ENCODE data around the gene C7orf57.

The C7orf57 gene

GRCh38 chr7:48031111-48031510 is 4.2 kb upstream of the C7orf57 start:
- in situ Hi-C loops (cut with MboI; ENCODE audit: low pct_unique_long_range_greater_than_20kb, low sequenced_read_pairs, unreplicated experiment): no loop called here
- no peak for DNase-seq (ENCODE audit: low spot score)
- TF ChIP-seq CTCF (IDR thresholded peaks at IDR 0.05; ENCODE audit: extremely low read depth, insufficient read depth, missing control alignments): no peak

- DNase-seq (ENCODE audit: low spot score): no peak
- no peak for TF ChIP-seq CTCF (IDR thresholded peaks at IDR 0.05; ENCODE audit: extremely low read depth, insufficient read depth, missing control alignments)
- in situ Hi-C loops (cut with MboI; ENCODE audit: low pct_unique_long_range_greater_than_20kb, low sequenced_read_pairs, unreplicated experiment): no loop called here
These were observed 1.4 kb upstream of the C7orf57 start for GRCh38 chr7:48033922-48034321.

GRCh38 chr7:48035967-48036478 is 680 bp downstream of the C7orf57 start:
- in situ Hi-C loops (cut with MboI; ENCODE audit: low pct_unique_long_range_greater_than_20kb, low sequenced_read_pairs, unreplicated experiment): no loop called here
- TF ChIP-seq CTCF (IDR thresholded peaks at IDR 0.05; ENCODE audit: extremely low read depth, insufficient read depth, missing control alignments): no peak
- no peak for DNase-seq (ENCODE audit: low spot score)

- no peak for TF ChIP-seq CTCF (IDR thresholded peaks at IDR 0.05; ENCODE audit: extremely low read depth, insufficient read depth, missing control alignments)
- in situ Hi-C loops (cut with MboI; ENCODE audit: low pct_unique_long_range_greater_than_20kb, low sequenced_read_pairs, unreplicated experiment): no loop called here
- no peak for DNase-seq (ENCODE audit: low spot score)
These were observed 3.6 kb downstream of the C7orf57 start for GRCh38 chr7:48038815-48039506.

GRCh38 chr7:48040944-48041652 is 5.8 kb downstream of the C7orf57 start:
- in situ Hi-C loops (cut with MboI; ENCODE audit: low pct_unique_long_range_greater_than_20kb, low sequenced_read_pairs, unreplicated experiment): no loop called here
- DNase-seq (ENCODE audit: low spot score): no peak
- no peak for TF ChIP-seq CTCF (IDR thresholded peaks at IDR 0.05; ENCODE audit: extremely low read depth, insufficient read depth, missing control alignments)

GRCh38 chr7:48041653-48041970 is 6.3 kb downstream of the C7orf57 start:
- in situ Hi-C loops (cut with MboI; ENCODE audit: low pct_unique_long_range_greater_than_20kb, low sequenced_read_pairs, unreplicated experiment): no loop called here
- no peak for TF ChIP-seq CTCF (IDR thresholded peaks at IDR 0.05; ENCODE audit: extremely low read depth, insufficient read depth, missing control alignments)
- no peak for DNase-seq (ENCODE audit: low spot score)

Measured in GM13977 (cell line).